ENCODE results near the gene ARHGDIB.

DNA sequence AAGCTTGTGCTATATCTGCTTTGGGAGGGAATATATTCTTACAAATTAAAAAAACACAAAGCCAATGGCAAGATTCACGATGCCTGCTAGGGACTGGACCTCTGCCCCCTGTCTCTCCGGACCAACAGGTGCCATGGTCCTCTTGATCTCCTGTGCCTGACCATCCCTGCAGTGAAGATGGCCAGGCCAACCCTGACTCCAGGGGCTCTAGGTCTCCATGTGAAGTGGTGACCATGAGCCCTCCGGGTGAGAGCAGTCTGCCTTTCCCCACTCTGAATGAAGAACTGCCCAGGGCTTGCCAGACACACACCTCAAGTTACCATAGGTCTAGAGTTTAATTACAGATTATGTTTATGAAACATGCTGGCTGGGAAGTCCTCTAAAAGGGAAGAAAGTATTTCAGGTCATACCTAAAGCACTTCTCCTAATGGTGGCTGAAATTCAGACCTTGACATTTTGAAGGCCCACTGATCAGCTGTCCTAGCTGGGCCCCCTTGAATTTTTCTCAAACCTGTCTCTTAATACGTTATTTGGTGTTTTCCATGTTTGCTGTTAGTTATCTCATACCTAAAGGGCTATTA lies 1.4 kb downstream of the ARHGDIB start:
- TF ChIP-seq POLR2A (IDR thresholded peaks at IDR 0.05) = no peak
- TF ChIP-seq, protein P1, sequence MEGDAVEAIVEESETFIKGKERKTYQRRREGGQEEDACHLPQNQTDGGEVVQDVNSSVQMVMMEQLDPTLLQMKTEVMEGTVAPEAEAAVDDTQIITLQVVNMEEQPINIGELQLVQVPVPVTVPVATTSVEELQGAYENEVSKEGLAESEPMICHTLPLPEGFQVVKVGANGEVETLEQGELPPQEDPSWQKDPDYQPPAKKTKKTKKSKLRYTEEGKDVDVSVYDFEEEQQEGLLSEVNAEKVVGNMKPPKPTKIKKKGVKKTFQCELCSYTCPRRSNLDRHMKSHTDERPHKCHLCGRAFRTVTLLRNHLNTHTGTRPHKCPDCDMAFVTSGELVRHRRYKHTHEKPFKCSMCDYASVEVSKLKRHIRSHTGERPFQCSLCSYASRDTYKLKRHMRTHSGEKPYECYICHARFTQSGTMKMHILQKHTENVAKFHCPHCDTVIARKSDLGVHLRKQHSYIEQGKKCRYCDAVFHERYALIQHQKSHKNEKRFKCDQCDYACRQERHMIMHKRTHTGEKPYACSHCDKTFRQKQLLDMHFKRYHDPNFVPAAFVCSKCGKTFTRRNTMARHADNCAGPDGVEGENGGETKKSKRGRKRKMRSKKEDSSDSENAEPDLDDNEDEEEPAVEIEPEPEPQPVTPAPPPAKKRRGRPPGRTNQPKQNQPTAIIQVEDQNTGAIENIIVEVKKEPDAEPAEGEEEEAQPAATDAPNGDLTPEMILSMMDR (IDR thresholded peaks at IDR 0.05 in 4 of 5, conservative IDR thresholded peaks at IDR 0.05 in 1 of 5) = no peak

Data from gastrocnemius medialis (tissue), 4 donors.